Measurements from ENCODE around the gene C1orf105. TPM values are rescaled to one million over a fixed set of nuclear protein-coding genes. Genes with fewer than 3 reads are reported as not detected.

Gene C1orf105
- total RNA-seq, 1 donor from 2014 or later: not detected

DNA sequence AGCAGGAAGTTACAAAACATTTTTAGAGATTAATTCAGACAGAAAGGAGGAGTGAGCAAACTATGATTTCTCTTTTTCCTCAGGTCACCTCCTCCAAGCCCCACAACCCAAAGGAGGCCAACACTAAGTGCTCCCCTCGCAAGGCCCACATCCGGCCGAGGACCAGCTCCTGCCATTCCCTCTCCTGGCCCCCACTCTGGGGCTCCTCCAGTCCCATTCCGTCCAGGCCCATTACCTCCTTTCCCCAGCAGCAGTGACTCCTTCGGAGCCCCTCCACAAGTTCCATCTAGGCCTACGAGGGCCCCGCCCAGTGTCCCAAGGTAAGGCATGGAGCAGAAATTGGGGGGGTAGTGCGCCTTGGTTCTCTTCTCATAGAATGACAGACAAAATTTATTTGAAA lies 32.0 kb upstream of the C1orf105 start:
- TF ChIP-seq, protein P1, sequence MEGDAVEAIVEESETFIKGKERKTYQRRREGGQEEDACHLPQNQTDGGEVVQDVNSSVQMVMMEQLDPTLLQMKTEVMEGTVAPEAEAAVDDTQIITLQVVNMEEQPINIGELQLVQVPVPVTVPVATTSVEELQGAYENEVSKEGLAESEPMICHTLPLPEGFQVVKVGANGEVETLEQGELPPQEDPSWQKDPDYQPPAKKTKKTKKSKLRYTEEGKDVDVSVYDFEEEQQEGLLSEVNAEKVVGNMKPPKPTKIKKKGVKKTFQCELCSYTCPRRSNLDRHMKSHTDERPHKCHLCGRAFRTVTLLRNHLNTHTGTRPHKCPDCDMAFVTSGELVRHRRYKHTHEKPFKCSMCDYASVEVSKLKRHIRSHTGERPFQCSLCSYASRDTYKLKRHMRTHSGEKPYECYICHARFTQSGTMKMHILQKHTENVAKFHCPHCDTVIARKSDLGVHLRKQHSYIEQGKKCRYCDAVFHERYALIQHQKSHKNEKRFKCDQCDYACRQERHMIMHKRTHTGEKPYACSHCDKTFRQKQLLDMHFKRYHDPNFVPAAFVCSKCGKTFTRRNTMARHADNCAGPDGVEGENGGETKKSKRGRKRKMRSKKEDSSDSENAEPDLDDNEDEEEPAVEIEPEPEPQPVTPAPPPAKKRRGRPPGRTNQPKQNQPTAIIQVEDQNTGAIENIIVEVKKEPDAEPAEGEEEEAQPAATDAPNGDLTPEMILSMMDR (conservative IDR thresholded peaks at IDR 0.05; ENCODE audit: low read depth, low read length): no peak
- H3K4me3 ChIP-seq (ENCODE audit: low read depth, low read length): no peak overlapping the region
- DNase-seq (ENCODE audit: low read depth): no peak

DNA sequence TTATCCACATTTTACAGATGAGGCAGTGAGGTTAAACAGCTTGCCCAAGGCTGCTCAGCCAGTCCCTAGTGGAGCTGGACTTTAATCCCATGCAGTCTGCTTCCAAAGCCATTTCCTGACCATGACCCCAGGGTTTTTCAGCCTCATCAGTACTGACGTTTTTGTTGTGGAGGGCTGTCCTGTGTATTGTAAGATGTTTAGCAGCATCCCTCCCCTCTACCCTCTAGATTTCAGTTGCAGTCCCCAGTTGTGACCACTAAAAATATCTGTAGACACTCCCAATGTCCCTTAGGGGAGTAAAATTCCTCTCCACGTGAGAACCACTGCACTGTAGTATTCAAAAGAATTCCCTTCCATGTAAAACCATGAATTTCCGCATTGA lies 30.2 kb upstream of the C1orf105 start:
- TF ChIP-seq, protein P1 (conservative IDR thresholded peaks at IDR 0.05; ENCODE audit: low read depth, low read length): no peak
- no peak for DNase-seq (ENCODE audit: low read depth)
- H3K4me3 ChIP-seq (ENCODE audit: low read depth, low read length): no peak overlapping the region

DNA sequence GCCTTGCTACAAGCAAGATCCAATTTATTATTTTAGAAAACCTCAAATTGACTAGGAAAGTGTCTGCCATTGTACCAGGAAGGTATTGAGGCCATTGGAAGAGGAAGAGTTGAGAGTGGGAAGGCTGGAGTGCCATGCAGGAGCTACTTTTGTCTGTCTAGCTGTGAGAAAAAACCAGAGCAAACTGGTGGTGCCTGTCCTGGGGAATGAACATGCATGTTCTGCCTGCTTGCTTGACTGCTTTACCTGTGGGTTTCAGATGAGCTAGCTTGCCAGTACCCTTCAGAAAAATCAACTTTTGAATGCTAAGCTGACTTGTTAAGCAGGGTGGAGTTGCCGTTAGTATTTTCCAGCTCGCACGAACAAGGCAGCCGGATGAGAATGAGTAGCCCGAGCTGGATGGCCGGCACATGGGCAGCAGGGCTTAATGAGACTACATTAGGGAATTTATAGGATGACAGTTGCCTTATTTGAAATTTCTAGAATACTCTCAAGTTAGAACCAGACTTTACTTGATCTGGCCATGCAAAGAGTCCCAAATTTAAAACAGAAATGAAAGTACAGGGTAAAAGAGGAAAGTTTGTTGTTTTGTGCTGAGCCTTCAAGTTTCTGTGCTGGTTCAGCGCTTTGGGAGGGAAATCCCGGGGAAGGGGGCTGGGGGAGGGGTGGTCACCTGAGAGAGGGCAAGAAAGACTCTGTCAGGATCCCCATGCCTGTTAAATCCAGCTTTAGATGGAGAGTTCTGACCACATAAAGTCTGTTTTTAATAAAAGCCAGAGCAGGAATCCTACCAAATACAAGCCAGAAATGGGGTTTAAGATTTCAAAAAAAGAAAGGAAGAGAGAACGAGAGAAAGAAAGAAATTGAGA lies 29.6 kb upstream of the C1orf105 start:
- peak overlapping the region; percentile 7 for H3K4me3 ChIP-seq (ENCODE audit: low read depth, low read length)
- no peak for DNase-seq (ENCODE audit: low read depth)
- TF ChIP-seq, protein P1 (conservative IDR thresholded peaks at IDR 0.05; ENCODE audit: low read depth, low read length): no peak

DNA sequence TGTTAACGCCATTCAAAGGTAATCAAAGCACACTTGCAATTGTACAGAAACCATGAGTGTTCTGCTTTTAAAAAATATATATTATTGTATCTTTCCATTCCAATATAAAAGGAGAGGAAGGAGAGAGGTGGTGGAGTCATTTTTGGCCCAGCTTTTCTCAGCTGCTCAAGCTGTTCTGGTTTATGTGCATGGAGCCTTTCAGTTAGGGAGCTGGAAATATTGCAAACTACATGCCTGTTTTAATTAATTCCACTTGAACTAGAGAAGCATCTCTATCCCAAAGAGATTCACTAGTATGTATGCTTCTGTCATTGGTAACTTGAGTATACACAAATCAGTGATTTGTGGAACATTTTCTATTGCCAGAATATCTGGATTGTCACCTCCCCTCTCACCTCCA lies 28.5 kb upstream of the C1orf105 start:
- H3K4me3 ChIP-seq (ENCODE audit: low read depth, low read length): no peak overlapping the region
- no peak for DNase-seq (ENCODE audit: low read depth)
- TF ChIP-seq, protein P1 (conservative IDR thresholded peaks at IDR 0.05; ENCODE audit: low read depth, low read length): no peak

GRCh38 chr1:172393354-172393753 lies 27.1 kb upstream of the C1orf105 start:
- TF ChIP-seq, protein P1 (conservative IDR thresholded peaks at IDR 0.05; ENCODE audit: low read depth, low read length): no peak
- no peak overlapping the region for H3K4me3 ChIP-seq (ENCODE audit: low read depth, low read length)
- DNase-seq (ENCODE audit: low read depth): no peak

- TF ChIP-seq, protein P1 (conservative IDR thresholded peaks at IDR 0.05; ENCODE audit: low read depth, low read length): no peak
- H3K4me3 ChIP-seq (ENCODE audit: low read depth, low read length): no peak overlapping the region
- DNase-seq (ENCODE audit: low read depth): no peak
Observed at GRCh38 chr1:172394141-172394751, 26.2 kb upstream of the C1orf105 start.
